CD14-positive monocyte (primary cell): ENCODE data around the gene PDE1C. TPM values are rescaled to one million over a fixed set of nuclear protein-coding genes. Genes with fewer than 3 reads are reported as not detected.

Experiments used
- DNase-seq, 3 donors: peaks; one replicate each; pipeline ENCODE4 v3.0.0-alpha.2; 2011 to 2022
- H2AFZ ChIP-seq: 2 replicates; pipeline ENCODE4 v1.6.0; 2012; ENCODE audit warnings: mild to moderate bottlenecking, low read depth, low read length, inconsistent platforms; ENCODE audit not compliant: insufficient read depth, poor library complexity, severe bottlenecking
- H3K27ac ChIP-seq, 2 donors: 1 replicate in 1 of 2; 2 replicates in 1 of 2; pipeline ENCODE4 v1.5.1; 2012 to 2013; ENCODE audit warnings: low read length in 2 of 2, control low read depth in 1 of 2, inconsistent platforms in 1 of 2, low read depth in 1 of 2, mild to moderate bottlenecking in 1 of 2
- H3K27me3 ChIP-seq, 2 donors: one replicate each; pipeline versions ENCODE4 v1.6.0 to v1.6.1; 2011 to 2013; ENCODE audit warnings: low read length in 2 of 2; ENCODE audit not compliant: control insufficient read depth in 2 of 2, insufficient read depth in 2 of 2
- H3K36me3 ChIP-seq, 2 donors: replicated peaks in 1 of 2; 1 replicate in 1 of 2; 2 replicates in 1 of 2; pipeline versions ENCODE4 v1.5.1 to v1.6.1; 2012 to 2013; ENCODE audit warnings: low read length in 2 of 2, control low read depth in 1 of 2, inconsistent platforms in 1 of 2, mild to moderate bottlenecking in 1 of 2; ENCODE audit not compliant: insufficient read depth in 2 of 2, control insufficient read depth in 1 of 2
- H3K4me1 ChIP-seq, 2 donors: 1 replicate in 1 of 2; 2 replicates in 1 of 2; pipeline versions ENCODE4 v1.5.1 to v1.6.1; 2012 to 2013; ENCODE audit warnings: low read length in 2 of 2, control low read depth in 1 of 2, inconsistent platforms in 1 of 2, mild to moderate bottlenecking in 1 of 2, moderate library complexity in 1 of 2; ENCODE audit not compliant: insufficient read depth in 2 of 2, control insufficient read depth in 1 of 2
- H3K4me2 ChIP-seq: replicated peaks from 2 replicates; pipeline ENCODE3; 2012; ENCODE audit warnings: low read length, moderate library complexity, mild to moderate bottlenecking; ENCODE audit not compliant: poor library complexity, severe bottlenecking; ENCODE audit errors: extremely low read depth
- H3K4me3 ChIP-seq, 3 experiments: fragments of 200-600 bp in 1 of 3; sonication (generic) in 1 of 3; replicated peaks in 1 of 3; 1 replicate in 2 of 3; 2 replicates in 1 of 3; pipeline ENCODE4 v1.5.1; 2011 to 2013; ENCODE audit warnings: low read length in 3 of 3, mild to moderate bottlenecking in 3 of 3, control low read depth in 2 of 3, low read depth in 2 of 3, inconsistent platforms in 1 of 3, moderate library complexity in 1 of 3
- H3K79me2 ChIP-seq: 2 replicates; pipeline ENCODE4 v1.6.0; 2012; ENCODE audit warnings: mild to moderate bottlenecking, control low read depth, inconsistent platforms, low read length, moderate library complexity; ENCODE audit not compliant: insufficient read depth
- H3K9ac ChIP-seq: 2 replicates; pipeline ENCODE4 v1.6.0; 2017; ENCODE audit warnings: low read length, mild to moderate bottlenecking; ENCODE audit not compliant: insufficient read depth, poor library complexity, severe bottlenecking
- H3K9me3 ChIP-seq, 2 donors: replicated peaks in 1 of 2; 1 replicate in 1 of 2; 2 replicates in 1 of 2; pipeline versions ENCODE4 v1.5.1 to v1.6.1; 2012 to 2013; ENCODE audit warnings: low read length in 2 of 2, control low read depth in 1 of 2; ENCODE audit not compliant: control insufficient read depth in 1 of 2, insufficient read depth in 1 of 2
- H4K20me1 ChIP-seq: 2 replicates; pipeline ENCODE4 v1.6.0; 2012; ENCODE audit warnings: mild to moderate bottlenecking, low read length, control low read depth, moderate library complexity; ENCODE audit not compliant: insufficient read depth
- H3K27ac Mint-ChIP-seq, 7 donors: one replicate each; pipeline ENCODE4 v1.8.0; 2020; ENCODE audit warnings: mild to moderate bottlenecking in 7 of 7, mixed read lengths in 7 of 7, moderate library complexity in 6 of 7, inconsistent platforms in 2 of 7
- H3K27me3 Mint-ChIP-seq, 3 donors: one replicate each; pipeline ENCODE4 v1.8.0; 2021 to 2022; ENCODE audit warnings: low read depth in 3 of 3, mild to moderate bottlenecking in 3 of 3, mixed read lengths in 3 of 3, moderate library complexity in 3 of 3, inconsistent platforms in 1 of 3
- H3K36me3 Mint-ChIP-seq, 2 donors: one replicate each; pipeline ENCODE4 v1.8.0; 2020; ENCODE audit warnings: mixed read lengths in 2 of 2, inconsistent platforms in 1 of 2, mild to moderate bottlenecking in 1 of 2
- H3K4me1 Mint-ChIP-seq: one replicate; pipeline ENCODE4 v1.8.0; 2020; ENCODE audit warnings: mild to moderate bottlenecking, mixed read lengths
- H3K4me3 Mint-ChIP-seq, 2 donors: one replicate each; pipeline ENCODE4 v1.8.0; 2020; ENCODE audit warnings: mild to moderate bottlenecking in 2 of 2, mixed read lengths in 2 of 2, moderate library complexity in 1 of 2
- H3K9me3 Mint-ChIP-seq, 7 donors: one replicate each; pipeline ENCODE4 v1.8.0; 2020 to 2022; ENCODE audit warnings: mixed read lengths in 7 of 7, mild to moderate bottlenecking in 6 of 7, moderate library complexity in 6 of 7, inconsistent platforms in 2 of 7
- WGBS: methylation state at CpG from one replicate; pipeline ENCODE4 v1.1.5; 2013; ENCODE audit warnings: missing lambda C conversion rate; ENCODE audit not compliant: insufficient coverage; 5-methylcytosine and 5-hydroxymethylcytosine counted together
- intact Hi-C, 2 donors: fragments of 100-400 bp; cut with micrococcal nuclease; formaldehyde crosslinking; loops; one replicate each; pipeline versions ENCODE4 v1.15.0 to v1.15.1; 2023
- polyA plus RNA-seq, 3 donors: library from polyadenylated mRNA; depleted of rRNA in 1 of 3; unstranded in 2 of 3; stranded (reverse) in 1 of 3; fragments of 300-500 nt in 2 of 3; fragments of >200 nt in 1 of 3; fragmentation: Illumina TruSeq in 2 of 3; gene quantifications; 1 replicate in 2 of 3; 2 replicates in 1 of 3; pipeline ENCODE4 v1.2.3, GENCODE V29; 2012 to 2021
- TF ChIP-seq, protein P1 (sequence below): fragments of 200-600 bp; IDR thresholded peaks from one replicate; pipeline ENCODE4 v1.8.0; 2022; ENCODE audit warnings: antibody characterized with exemption, mild to moderate bottlenecking

PDE1C gene
- polyA plus RNA-seq, 3 donors: not detected

DNA sequence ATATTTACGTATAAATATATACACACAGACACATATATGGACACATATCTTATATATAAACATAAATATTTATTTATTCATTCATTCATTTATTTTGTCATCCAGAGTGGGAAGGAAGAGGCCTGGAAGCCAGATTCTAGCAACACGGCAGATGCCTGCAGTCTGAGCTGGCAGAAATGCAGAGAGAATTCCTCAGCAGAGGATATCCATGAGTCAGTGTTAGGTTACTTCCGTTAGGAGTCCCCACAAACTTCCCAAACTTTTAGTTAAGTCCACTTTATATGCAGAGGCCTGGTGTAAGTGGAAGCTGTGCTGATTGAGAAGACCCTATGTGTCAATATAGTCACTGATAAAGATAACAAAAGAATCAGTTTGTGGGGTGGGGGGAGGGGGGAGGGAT is 293.6 kb downstream of the PDE1C start:
- DNase-seq: no peak
- Histone ChIP-seq H3K27me3 (no peaks in the 10 kb centered on the region), H3K79me2 (no peaks in the 10 kb centered on the region), H3K4me3 (no peak overlapping the region), H3K9me3 (no peaks in the 10 kb centered on the region), H3K4me1 (no peaks in the 10 kb centered on the region), H2AFZ (no peak overlapping the region), H3K36me3 (no peaks in the 10 kb centered on the region), H3K4me2 (no peak overlapping the region), H4K20me1 (no peaks in the 10 kb centered on the region), H3K9ac (no peak overlapping the region), H3K27ac (no peak overlapping the region)
- H3K4me3 Mint-ChIP-seq: no peak overlapping the region
- peaks cover 0 to 4% (median 3%) of the 10 kb centered on the region in 3 donors for H3K27me3 Mint-ChIP-seq
- no peaks in the 10 kb centered on the region for H3K4me1 Mint-ChIP-seq
- H3K36me3 Mint-ChIP-seq: no peaks in the 10 kb centered on the region
- no peak overlapping the region for H3K27ac Mint-ChIP-seq
- no CpG with 5 or more reads among the region's 3 CpGs for WGBS
- intact Hi-C loops: no loop called here
- H3K9me3 Mint-ChIP-seq: peaks cover 0 to 1% (median 0%) of the 10 kb centered on the region in 7 donors
- TF ChIP-seq, protein P1, sequence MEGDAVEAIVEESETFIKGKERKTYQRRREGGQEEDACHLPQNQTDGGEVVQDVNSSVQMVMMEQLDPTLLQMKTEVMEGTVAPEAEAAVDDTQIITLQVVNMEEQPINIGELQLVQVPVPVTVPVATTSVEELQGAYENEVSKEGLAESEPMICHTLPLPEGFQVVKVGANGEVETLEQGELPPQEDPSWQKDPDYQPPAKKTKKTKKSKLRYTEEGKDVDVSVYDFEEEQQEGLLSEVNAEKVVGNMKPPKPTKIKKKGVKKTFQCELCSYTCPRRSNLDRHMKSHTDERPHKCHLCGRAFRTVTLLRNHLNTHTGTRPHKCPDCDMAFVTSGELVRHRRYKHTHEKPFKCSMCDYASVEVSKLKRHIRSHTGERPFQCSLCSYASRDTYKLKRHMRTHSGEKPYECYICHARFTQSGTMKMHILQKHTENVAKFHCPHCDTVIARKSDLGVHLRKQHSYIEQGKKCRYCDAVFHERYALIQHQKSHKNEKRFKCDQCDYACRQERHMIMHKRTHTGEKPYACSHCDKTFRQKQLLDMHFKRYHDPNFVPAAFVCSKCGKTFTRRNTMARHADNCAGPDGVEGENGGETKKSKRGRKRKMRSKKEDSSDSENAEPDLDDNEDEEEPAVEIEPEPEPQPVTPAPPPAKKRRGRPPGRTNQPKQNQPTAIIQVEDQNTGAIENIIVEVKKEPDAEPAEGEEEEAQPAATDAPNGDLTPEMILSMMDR: no peak

DNA sequence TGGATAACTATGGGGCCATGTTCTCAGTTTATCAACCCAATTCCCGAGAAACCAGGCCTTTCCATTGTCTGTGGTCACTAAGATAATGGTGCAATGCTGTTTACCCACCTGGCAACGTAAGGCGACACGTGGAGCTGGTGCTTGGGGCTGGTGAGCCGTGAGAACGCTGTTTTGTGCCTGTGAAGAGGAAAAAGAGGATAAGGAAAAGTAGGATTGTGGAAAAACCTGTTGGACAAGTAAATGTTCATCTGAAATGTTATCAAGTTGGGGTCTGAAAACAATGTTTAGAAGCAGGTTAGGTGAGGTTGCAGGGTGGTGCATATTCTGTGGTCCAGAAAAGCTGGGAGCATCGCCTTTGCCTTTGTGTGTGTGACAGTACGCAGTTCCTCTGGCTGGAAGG is 294.7 kb downstream of the PDE1C start:
- Mint-ChIP-seq H3K27ac (no peak overlapping the region), H3K4me1 (no peaks in the 10 kb centered on the region), H3K4me3 (no peak overlapping the region), H3K9me3 (peaks cover 0 to 1% (median 0%) of the 10 kb centered on the region in 7 donors), H3K27me3 (peaks cover 0 to 4% (median 3%) of the 10 kb centered on the region in 3 donors), H3K36me3 (no peaks in the 10 kb centered on the region)
- H3K79me2 ChIP-seq: no peaks in the 10 kb centered on the region
- no peaks in the 10 kb centered on the region for H3K9me3 ChIP-seq
- DNase-seq: no peak
- TF ChIP-seq, protein P1: no peak
- no peak overlapping the region for H3K27ac ChIP-seq
- WGBS: 98% methylated on average over 6 of the region's 8 CpGs
- no peak overlapping the region for H3K4me3 ChIP-seq
- intact Hi-C loops: no loop called here
- H3K9ac ChIP-seq: no peak overlapping the region
- H3K4me2 ChIP-seq: no peak overlapping the region
- H4K20me1 ChIP-seq: no peaks in the 10 kb centered on the region
- H3K27me3 ChIP-seq: no peaks in the 10 kb centered on the region
- no peak overlapping the region for H2AFZ ChIP-seq
- no peaks in the 10 kb centered on the region for H3K4me1 ChIP-seq
- no peaks in the 10 kb centered on the region for H3K36me3 ChIP-seq
